ENCODE results near the gene OR4C12.
"Not testable (repeated sequence)": the region's sequence is repeated elsewhere in the genome, so short reads cannot be mapped to it uniquely, and the experiment has no call there.

OR4C12 gene

DNA sequence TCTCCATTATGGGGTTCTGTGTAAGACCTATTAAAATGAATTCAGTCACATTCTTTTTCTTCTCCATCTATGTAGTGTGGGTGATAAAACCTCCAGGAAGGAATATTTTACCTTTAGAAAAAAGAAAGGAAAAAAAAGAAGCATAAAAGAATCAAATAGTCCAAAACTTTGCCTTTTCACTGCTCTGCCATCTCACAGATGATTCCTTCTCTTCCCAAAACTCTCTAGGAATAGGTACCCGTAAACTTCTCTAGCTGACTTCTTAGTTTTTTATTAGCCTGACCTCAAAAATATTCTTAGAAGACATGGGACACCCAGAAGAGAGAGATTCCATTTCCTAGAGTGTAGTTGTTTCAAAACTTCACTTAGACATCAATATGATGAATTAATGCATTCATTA is at the start of gene OR4C12:
TSS of gene OR4C12 (minus strand) at position 101 of the 400 bp plus-strand sequence. CDS start at position 67, 34 bp downstream.
- not testable (repeated sequence) for ATAC-seq

DNA sequence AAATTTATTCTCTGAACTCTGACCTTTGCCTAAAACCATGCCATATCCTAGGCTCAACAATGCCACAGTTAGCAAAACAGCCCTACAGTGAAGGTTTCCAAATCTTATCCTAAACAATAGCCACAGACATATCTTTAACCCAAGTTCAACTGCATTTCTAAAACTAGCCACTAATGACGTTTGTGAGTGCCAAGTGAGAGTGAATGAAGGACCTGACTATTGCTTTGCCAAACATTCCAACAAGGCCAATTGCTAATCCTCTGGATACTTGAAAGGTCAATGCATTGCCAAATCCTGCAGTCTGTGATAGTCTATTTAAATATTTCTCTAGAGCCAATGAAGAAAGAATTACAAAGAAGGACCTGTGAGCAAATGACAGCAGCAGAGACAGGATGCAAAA is 47.9 kb upstream of the OR4C12 start:
- no peak for ATAC-seq

DNA sequence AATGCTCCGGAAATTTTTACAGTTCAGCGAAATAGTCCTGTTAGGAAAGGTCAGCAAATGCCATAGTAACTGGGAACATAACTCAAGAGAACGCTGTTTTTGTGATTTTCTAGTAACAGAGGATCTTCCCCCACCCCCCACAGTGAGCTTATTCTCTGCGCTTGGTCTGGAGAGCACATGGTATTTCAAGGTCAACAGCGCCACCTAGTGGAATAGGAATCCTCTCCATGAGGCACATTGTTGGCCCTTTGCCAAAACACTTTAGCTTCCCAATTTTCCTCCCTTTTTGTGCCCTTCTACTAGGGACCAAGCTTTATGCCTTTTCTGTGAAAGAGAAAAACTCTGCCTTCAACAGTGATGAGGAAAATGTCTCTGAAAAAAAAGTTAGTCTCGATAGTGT is 13.2 kb upstream of the OR4C12 start:
- no peak for ATAC-seq

DNA sequence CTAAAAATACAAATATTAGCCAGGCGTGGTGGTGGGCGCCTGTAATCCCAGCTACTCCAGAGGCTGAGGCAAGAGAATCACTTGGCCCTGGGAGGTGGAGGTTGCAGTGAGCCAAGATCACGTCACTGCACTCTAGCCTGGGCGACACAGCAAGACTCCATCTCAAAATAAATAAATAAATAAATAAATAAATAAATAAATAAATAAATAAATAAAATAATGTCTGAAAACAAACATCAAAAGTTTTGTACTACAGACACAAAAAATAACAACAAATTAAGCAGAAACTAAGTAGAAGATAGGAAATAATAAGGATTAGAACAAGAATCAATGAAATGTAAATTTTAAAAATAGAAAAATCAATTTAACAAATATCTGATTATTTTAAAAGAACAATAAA is 8.9 kb downstream of the OR4C12 start:
- ATAC-seq, result not testable (repeated sequence)

DNA sequence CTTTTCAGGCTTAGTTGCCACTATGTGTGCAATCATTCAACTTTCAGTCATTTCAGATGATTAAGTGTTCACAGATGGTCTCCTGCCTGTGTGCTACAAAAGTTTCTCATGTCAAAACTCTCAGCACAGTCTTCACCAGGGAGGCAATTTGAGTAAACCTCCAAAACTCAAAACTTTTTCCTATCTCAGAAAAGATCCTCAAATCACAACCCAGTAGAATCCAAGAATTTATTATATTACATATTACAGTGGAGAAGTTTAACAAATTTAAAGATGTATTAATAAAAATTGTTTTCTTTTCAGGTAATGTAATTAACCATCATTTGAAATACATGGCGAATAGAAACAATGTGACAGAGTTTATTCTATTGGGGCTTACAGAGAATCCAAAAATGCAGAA is 30.2 kb downstream of the OR4C12 start, which contains the start of gene OR4C13:
TSS of gene OR4C13 (plus strand) at position 301 of the 400 bp plus-strand sequence. CDS start at position 333, 32 bp downstream.
- no peak for ATAC-seq

DNA sequence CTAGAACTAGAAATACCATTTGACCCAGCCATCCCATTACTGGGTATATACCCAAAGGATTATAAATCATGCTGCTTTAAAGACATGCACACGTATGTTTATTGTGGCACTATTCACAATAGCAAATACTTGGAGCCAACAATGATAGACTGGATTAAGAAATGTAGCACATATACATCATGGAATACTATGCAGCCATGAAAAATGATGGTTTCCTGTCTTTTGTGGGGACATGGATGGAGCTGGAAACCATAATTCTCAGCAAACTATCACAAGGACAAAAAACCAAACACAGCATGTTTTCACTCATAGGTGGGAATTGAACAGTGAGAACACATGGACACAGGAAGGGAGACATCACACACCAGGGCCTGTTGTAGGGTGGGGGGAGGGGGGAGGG is 33.6 kb downstream of the OR4C12 start:
- ATAC-seq, result not testable (repeated sequence)

Data from activated CD4-positive, CD25-positive, alpha-beta regulatory T cell treated with anti-CD3 and anti-CD28 coated beads, Interleukin-2, amount 50 U/mL, for 24 hours (primary cell).